Measurements from ENCODE around the gene SAP30L.

SAP30L gene

GRCh38 chr5:154485096-154485491 lies 39.3 kb downstream of the SAP30L start:
- H3K9me3 ChIP-seq (ENCODE audit: control insufficient read depth, low read length): no peaks in the 10 kb centered on the region
- DNase-seq: no peak
- peaks cover 75% of the 10 kb centered on the region for H3K27me3 ChIP-seq (replicated peaks; ENCODE audit: control insufficient read depth, insufficient read depth, low read length, poor library complexity, severe bottlenecking)
- H3K4me3 ChIP-seq (ENCODE audit: insufficient read depth, low read depth, low read length, poor library complexity, severe bottlenecking): no peak overlapping the region
- H3K4me1 ChIP-seq (ENCODE audit: control insufficient read depth, insufficient read depth, low read length, poor library complexity, severe bottlenecking): peaks cover under 1% of the 10 kb centered on the region
- H3K36me3 ChIP-seq (ENCODE audit: control insufficient read depth, insufficient read depth, low read length): no peaks in the 10 kb centered on the region
- no peak overlapping the region for H3K27ac ChIP-seq (ENCODE audit: insufficient read depth, low read length, poor library complexity, severe bottlenecking)

GRCh38 chr5:154485850-154486426 lies 40.1 kb downstream of the SAP30L start:
- peaks cover 67% of the 10 kb centered on the region for H3K27me3 ChIP-seq (replicated peaks; ENCODE audit: control insufficient read depth, insufficient read depth, low read length, poor library complexity, severe bottlenecking)
- H3K36me3 ChIP-seq (ENCODE audit: control insufficient read depth, insufficient read depth, low read length): no peaks in the 10 kb centered on the region

GRCh38 chr5:154486427-154486866 lies 40.6 kb downstream of the SAP30L start:
- no peaks in the 10 kb centered on the region for H3K36me3 ChIP-seq (ENCODE audit: control insufficient read depth, insufficient read depth, low read length)
- H3K27me3 ChIP-seq (replicated peaks; ENCODE audit: control insufficient read depth, insufficient read depth, low read length, poor library complexity, severe bottlenecking): peaks cover 62% of the 10 kb centered on the region
- H3K9me3 ChIP-seq (ENCODE audit: control insufficient read depth, low read length): no peaks in the 10 kb centered on the region
- H3K4me3 ChIP-seq (ENCODE audit: insufficient read depth, low read depth, low read length, poor library complexity, severe bottlenecking): no peak overlapping the region
- no peak overlapping the region for H3K27ac ChIP-seq (ENCODE audit: insufficient read depth, low read length, poor library complexity, severe bottlenecking)
- no peak for DNase-seq
- no peaks in the 10 kb centered on the region for H3K4me1 ChIP-seq (ENCODE audit: control insufficient read depth, insufficient read depth, low read length, poor library complexity, severe bottlenecking)

More at GRCh38 chr5:154485850-154486426, 40.1 kb downstream of the SAP30L start:
- DNase-seq: no peak
- no peak overlapping the region for H3K4me3 ChIP-seq (ENCODE audit: insufficient read depth, low read depth, low read length, poor library complexity, severe bottlenecking)
- no peak overlapping the region for H3K27ac ChIP-seq (ENCODE audit: insufficient read depth, low read length, poor library complexity, severe bottlenecking)
- no peaks in the 10 kb centered on the region for H3K4me1 ChIP-seq (ENCODE audit: control insufficient read depth, insufficient read depth, low read length, poor library complexity, severe bottlenecking)
- no peaks in the 10 kb centered on the region for H3K9me3 ChIP-seq (ENCODE audit: control insufficient read depth, low read length)

- no peak for DNase-seq
- no peaks in the 10 kb centered on the region for H3K9me3 ChIP-seq (ENCODE audit: control insufficient read depth, low read length)
Measured at GRCh38 chr5:154487541-154487940, 41.7 kb downstream of the SAP30L start.

GRCh38 chr5:154491941-154492340 lies 46.1 kb downstream of the SAP30L start:
- DNase-seq: no peak
- H3K4me3 ChIP-seq (ENCODE audit: insufficient read depth, low read depth, low read length, poor library complexity, severe bottlenecking): no peak overlapping the region
- peaks cover 21% of the 10 kb centered on the region for H3K27me3 ChIP-seq (replicated peaks; ENCODE audit: control insufficient read depth, insufficient read depth, low read length, poor library complexity, severe bottlenecking)
- no peaks in the 10 kb centered on the region for H3K36me3 ChIP-seq (ENCODE audit: control insufficient read depth, insufficient read depth, low read length)
- no peak overlapping the region for H3K27ac ChIP-seq (ENCODE audit: insufficient read depth, low read length, poor library complexity, severe bottlenecking)
- H3K9me3 ChIP-seq (ENCODE audit: control insufficient read depth, low read length): no peaks in the 10 kb centered on the region
- no peaks in the 10 kb centered on the region for H3K4me1 ChIP-seq (ENCODE audit: control insufficient read depth, insufficient read depth, low read length, poor library complexity, severe bottlenecking)

More at GRCh38 chr5:154487541-154487940, 41.7 kb downstream of the SAP30L start:
- peaks cover 51% of the 10 kb centered on the region for H3K27me3 ChIP-seq (replicated peaks; ENCODE audit: control insufficient read depth, insufficient read depth, low read length, poor library complexity, severe bottlenecking)
- no peak overlapping the region for H3K4me3 ChIP-seq (ENCODE audit: insufficient read depth, low read depth, low read length, poor library complexity, severe bottlenecking)
- H3K4me1 ChIP-seq (ENCODE audit: control insufficient read depth, insufficient read depth, low read length, poor library complexity, severe bottlenecking): no peaks in the 10 kb centered on the region
- no peaks in the 10 kb centered on the region for H3K36me3 ChIP-seq (ENCODE audit: control insufficient read depth, insufficient read depth, low read length)
- H3K27ac ChIP-seq (ENCODE audit: insufficient read depth, low read length, poor library complexity, severe bottlenecking): no peak overlapping the region

GRCh38 chr5:154493274-154493673 lies 47.5 kb downstream of the SAP30L start:
- Histone ChIP-seq H3K4me1 (ENCODE audit: control insufficient read depth, insufficient read depth, low read length, poor library complexity, severe bottlenecking) (no peaks in the 10 kb centered on the region), H3K9me3 (ENCODE audit: control insufficient read depth, low read length) (no peaks in the 10 kb centered on the region), H3K36me3 (ENCODE audit: control insufficient read depth, insufficient read depth, low read length) (no peaks in the 10 kb centered on the region), H3K27me3 (replicated peaks; ENCODE audit: control insufficient read depth, insufficient read depth, low read length, poor library complexity, severe bottlenecking) (peaks cover 15% of the 10 kb centered on the region), H3K4me3 (ENCODE audit: insufficient read depth, low read depth, low read length, poor library complexity, severe bottlenecking) (no peak overlapping the region), H3K27ac (ENCODE audit: insufficient read depth, low read length, poor library complexity, severe bottlenecking) (no peak overlapping the region)
- DNase-seq: no peak

- Histone ChIP-seq H3K27ac (ENCODE audit: insufficient read depth, low read length, poor library complexity, severe bottlenecking) (no peak overlapping the region), H3K9me3 (ENCODE audit: control insufficient read depth, low read length) (no peaks in the 10 kb centered on the region), H3K4me3 (ENCODE audit: insufficient read depth, low read depth, low read length, poor library complexity, severe bottlenecking) (no peak overlapping the region), H3K4me1 (ENCODE audit: control insufficient read depth, insufficient read depth, low read length, poor library complexity, severe bottlenecking) (no peaks in the 10 kb centered on the region), H3K36me3 (ENCODE audit: control insufficient read depth, insufficient read depth, low read length) (no peaks in the 10 kb centered on the region), H3K27me3 (replicated peaks; ENCODE audit: control insufficient read depth, insufficient read depth, low read length, poor library complexity, severe bottlenecking) (peaks cover 13% of the 10 kb centered on the region)
- no peak for DNase-seq
Measured at GRCh38 chr5:154494036-154494435, 48.2 kb downstream of the SAP30L start.

- Histone ChIP-seq H3K9me3 (ENCODE audit: control insufficient read depth, low read length) (no peaks in the 10 kb centered on the region), H3K27ac (ENCODE audit: insufficient read depth, low read length, poor library complexity, severe bottlenecking) (no peak overlapping the region), H3K36me3 (ENCODE audit: control insufficient read depth, insufficient read depth, low read length) (no peaks in the 10 kb centered on the region), H3K4me1 (ENCODE audit: control insufficient read depth, insufficient read depth, low read length, poor library complexity, severe bottlenecking) (no peaks in the 10 kb centered on the region), H3K4me3 (ENCODE audit: insufficient read depth, low read depth, low read length, poor library complexity, severe bottlenecking) (no peak overlapping the region), H3K27me3 (replicated peaks; ENCODE audit: control insufficient read depth, insufficient read depth, low read length, poor library complexity, severe bottlenecking) (no peaks in the 10 kb centered on the region)
- DNase-seq: no peak
Measured at GRCh38 chr5:154498591-154498990, 52.8 kb downstream of the SAP30L start.

GRCh38 chr5:154498994-154499393 lies 53.2 kb downstream of the SAP30L start:
- DNase-seq: no peak
- no peaks in the 10 kb centered on the region for H3K4me1 ChIP-seq (ENCODE audit: control insufficient read depth, insufficient read depth, low read length, poor library complexity, severe bottlenecking)
- H3K27me3 ChIP-seq (replicated peaks; ENCODE audit: control insufficient read depth, insufficient read depth, low read length, poor library complexity, severe bottlenecking): no peaks in the 10 kb centered on the region
- H3K36me3 ChIP-seq (ENCODE audit: control insufficient read depth, insufficient read depth, low read length): no peaks in the 10 kb centered on the region
- no peak overlapping the region for H3K27ac ChIP-seq (ENCODE audit: insufficient read depth, low read length, poor library complexity, severe bottlenecking)
- no peaks in the 10 kb centered on the region for H3K9me3 ChIP-seq (ENCODE audit: control insufficient read depth, low read length)
- no peak overlapping the region for H3K4me3 ChIP-seq (ENCODE audit: insufficient read depth, low read depth, low read length, poor library complexity, severe bottlenecking)

GRCh38 chr5:154501566-154501965 lies 55.8 kb downstream of the SAP30L start:
- no peaks in the 10 kb centered on the region for H3K9me3 ChIP-seq (ENCODE audit: control insufficient read depth, low read length)
- H3K27me3 ChIP-seq (replicated peaks; ENCODE audit: control insufficient read depth, insufficient read depth, low read length, poor library complexity, severe bottlenecking): no peaks in the 10 kb centered on the region

More at GRCh38 chr5:154501566-154501965, 55.8 kb downstream of the SAP30L start:
- DNase-seq: no peak
- Histone ChIP-seq H3K27ac (ENCODE audit: insufficient read depth, low read length, poor library complexity, severe bottlenecking) (no peak overlapping the region), H3K4me3 (ENCODE audit: insufficient read depth, low read depth, low read length, poor library complexity, severe bottlenecking) (no peak overlapping the region), H3K4me1 (ENCODE audit: control insufficient read depth, insufficient read depth, low read length, poor library complexity, severe bottlenecking) (no peaks in the 10 kb centered on the region), H3K36me3 (ENCODE audit: control insufficient read depth, insufficient read depth, low read length) (no peaks in the 10 kb centered on the region)

All from effector memory CD4-positive, alpha-beta T cell (primary cell).